ENCODE measurements around the gene FAM53A. TPM values are rescaled to one million over a fixed set of nuclear protein-coding genes. Genes with fewer than 3 reads are reported as not detected.

Gene FAM53A
- total RNA-seq, 3 donors from 2014 or later (not counting 1 experiment from before 2014, with no cell fraction given): 1.9 to 2.9 (median 2.3) TPM

DNA sequence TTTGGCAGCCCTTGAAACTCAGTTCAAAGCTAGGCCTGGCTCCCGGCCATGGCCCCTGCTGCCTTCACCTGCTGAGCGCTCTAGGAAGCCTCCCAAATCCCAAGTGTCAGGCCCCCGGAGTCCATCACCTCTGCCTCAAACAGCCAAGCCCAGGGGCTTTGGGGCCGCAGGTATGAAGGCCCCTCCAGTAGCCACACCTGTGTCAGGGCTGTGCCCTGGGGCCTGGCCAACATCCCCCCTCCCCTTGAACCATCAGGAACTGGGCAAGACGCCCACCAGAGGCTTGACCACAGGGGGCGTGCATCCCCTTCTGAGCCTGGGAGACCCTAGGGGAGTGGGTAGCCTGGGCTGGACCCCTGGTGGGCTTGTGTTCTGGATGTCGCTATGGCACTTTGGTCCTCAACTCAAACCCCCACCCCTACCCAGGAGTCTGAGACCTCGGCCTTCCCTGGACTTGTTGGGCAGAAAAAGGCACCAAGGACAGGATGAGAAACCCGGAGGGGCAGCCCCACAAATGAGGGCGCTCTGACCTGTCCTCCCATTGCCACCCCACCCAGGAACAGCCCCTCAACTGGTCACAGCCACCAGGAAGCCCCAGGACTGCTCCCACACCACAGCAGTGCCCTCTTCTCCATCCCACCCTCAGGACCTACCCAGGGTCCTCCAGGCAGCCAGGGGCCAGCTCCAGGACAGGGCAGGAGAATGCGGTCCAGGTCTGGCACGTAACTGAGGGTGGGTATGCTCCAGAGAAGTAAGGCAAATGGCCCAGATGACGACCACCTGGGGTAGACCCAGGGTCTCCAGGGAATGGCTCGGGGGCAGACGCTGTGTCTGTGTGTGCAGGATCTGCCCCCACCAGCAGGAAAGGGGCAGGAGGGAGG lies 32.2 kb upstream of the FAM53A start:
- Histone ChIP-seq H3K27me3 (ENCODE audit: control insufficient read depth, insufficient read depth, low read length) (no peaks in the 10 kb centered on the region), H3K27ac (ENCODE audit: low read length) (no peak overlapping the region), H3K4me1 (ENCODE audit: control insufficient read depth, insufficient read depth, low read length) (peaks cover 50% of the 10 kb centered on the region), H3K4me3 (ENCODE audit: low read length) (no peak overlapping the region), H3K36me3 (ENCODE audit: control insufficient read depth, insufficient read depth, low read length) (peaks cover 16% of the 10 kb centered on the region), H3K9me3 (ENCODE audit: control insufficient read depth, insufficient read depth, low read length) (no peaks in the 10 kb centered on the region)
- no peak for DNase-seq
- Mint-ChIP-seq H3K4me3 (no peak overlapping the region), H3K4me1 (peaks cover 0 to 43% of the 10 kb centered on the region in 2 donors), H3K36me3 (no peaks in the 10 kb centered on the region), H3K27me3 (ENCODE audit: low read depth in 2 of 2) (no peaks in the 10 kb centered on the region), H3K27ac (peak overlapping the region; percentile 95 to 96), H3K9me3 (no peaks in the 10 kb centered on the region)
- TF ChIP-seq, protein P1, sequence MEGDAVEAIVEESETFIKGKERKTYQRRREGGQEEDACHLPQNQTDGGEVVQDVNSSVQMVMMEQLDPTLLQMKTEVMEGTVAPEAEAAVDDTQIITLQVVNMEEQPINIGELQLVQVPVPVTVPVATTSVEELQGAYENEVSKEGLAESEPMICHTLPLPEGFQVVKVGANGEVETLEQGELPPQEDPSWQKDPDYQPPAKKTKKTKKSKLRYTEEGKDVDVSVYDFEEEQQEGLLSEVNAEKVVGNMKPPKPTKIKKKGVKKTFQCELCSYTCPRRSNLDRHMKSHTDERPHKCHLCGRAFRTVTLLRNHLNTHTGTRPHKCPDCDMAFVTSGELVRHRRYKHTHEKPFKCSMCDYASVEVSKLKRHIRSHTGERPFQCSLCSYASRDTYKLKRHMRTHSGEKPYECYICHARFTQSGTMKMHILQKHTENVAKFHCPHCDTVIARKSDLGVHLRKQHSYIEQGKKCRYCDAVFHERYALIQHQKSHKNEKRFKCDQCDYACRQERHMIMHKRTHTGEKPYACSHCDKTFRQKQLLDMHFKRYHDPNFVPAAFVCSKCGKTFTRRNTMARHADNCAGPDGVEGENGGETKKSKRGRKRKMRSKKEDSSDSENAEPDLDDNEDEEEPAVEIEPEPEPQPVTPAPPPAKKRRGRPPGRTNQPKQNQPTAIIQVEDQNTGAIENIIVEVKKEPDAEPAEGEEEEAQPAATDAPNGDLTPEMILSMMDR (IDR thresholded peaks at IDR 0.05): no peak
- intact Hi-C loops (cut with micrococcal nuclease): no loop called here
- no peak for ATAC-seq
- 84% methylated on average over 14 of the region's 15 CpGs for WGBS (ENCODE audit: insufficient coverage)

DNA sequence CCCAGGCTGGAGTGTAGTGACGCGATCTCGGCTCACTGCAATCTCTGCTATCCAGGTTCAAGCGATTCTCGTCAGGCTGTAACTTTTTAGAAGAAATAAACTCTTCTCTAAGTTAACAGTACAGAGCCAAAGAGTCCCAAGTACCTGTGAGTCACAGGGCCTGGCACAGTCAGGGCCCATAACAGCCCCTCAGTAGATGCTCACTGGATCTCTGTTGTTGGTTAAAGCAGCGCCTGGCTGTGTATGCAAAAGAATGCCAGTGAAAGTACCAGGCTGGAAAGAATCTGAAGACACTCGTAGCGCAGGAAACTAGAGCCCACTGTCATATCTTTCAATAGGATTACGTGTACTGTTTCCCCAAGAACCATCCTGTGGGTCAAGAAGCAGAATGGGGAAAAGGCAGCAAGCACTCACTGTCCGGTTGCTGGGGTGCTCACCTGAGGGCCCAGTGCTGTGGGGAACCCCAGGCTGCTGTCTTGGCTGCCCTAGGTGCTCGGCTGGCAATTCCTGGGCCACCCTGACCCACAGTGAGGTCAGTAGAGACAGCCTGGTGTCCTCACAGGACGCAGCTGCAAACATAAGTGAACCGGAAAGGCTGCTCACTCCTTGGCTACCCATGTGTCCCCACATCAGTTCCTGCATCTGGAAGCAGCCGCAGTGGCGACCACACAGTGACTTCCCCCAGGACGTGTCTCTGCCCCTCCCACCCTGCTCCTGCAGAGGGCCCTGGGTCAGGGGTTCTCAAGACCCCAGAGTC lies 31.1 kb upstream of the FAM53A start:
- Mint-ChIP-seq H3K27me3 (ENCODE audit: low read depth in 2 of 2) (no peaks in the 10 kb centered on the region), H3K9me3 (no peaks in the 10 kb centered on the region), H3K4me1 (peaks cover 5 to 49% of the 10 kb centered on the region in 2 donors), H3K27ac (peak overlapping the region; percentile 95 to 96), H3K4me3 (no peak overlapping the region), H3K36me3 (no peaks in the 10 kb centered on the region)
- no peaks in the 10 kb centered on the region for H3K27me3 ChIP-seq (ENCODE audit: control insufficient read depth, insufficient read depth, low read length)
- WGBS (ENCODE audit: insufficient coverage): 47% methylated on average over 16 of the region's 16 CpGs
- ATAC-seq (no peak), DNase-seq (no peak)
- peak overlapping the region; percentile 52 for H3K27ac ChIP-seq (ENCODE audit: low read length)
- TF ChIP-seq, protein P1 (IDR thresholded peaks at IDR 0.05): no peak
- H3K36me3 ChIP-seq (ENCODE audit: control insufficient read depth, insufficient read depth, low read length): peaks cover 16% of the 10 kb centered on the region
- no peak overlapping the region for H3K4me3 ChIP-seq (ENCODE audit: low read length)
- peaks cover 57% of the 10 kb centered on the region for H3K4me1 ChIP-seq (ENCODE audit: control insufficient read depth, insufficient read depth, low read length)
- intact Hi-C loops (cut with micrococcal nuclease): no loop called here
- no peaks in the 10 kb centered on the region for H3K9me3 ChIP-seq (ENCODE audit: control insufficient read depth, insufficient read depth, low read length)

DNA sequence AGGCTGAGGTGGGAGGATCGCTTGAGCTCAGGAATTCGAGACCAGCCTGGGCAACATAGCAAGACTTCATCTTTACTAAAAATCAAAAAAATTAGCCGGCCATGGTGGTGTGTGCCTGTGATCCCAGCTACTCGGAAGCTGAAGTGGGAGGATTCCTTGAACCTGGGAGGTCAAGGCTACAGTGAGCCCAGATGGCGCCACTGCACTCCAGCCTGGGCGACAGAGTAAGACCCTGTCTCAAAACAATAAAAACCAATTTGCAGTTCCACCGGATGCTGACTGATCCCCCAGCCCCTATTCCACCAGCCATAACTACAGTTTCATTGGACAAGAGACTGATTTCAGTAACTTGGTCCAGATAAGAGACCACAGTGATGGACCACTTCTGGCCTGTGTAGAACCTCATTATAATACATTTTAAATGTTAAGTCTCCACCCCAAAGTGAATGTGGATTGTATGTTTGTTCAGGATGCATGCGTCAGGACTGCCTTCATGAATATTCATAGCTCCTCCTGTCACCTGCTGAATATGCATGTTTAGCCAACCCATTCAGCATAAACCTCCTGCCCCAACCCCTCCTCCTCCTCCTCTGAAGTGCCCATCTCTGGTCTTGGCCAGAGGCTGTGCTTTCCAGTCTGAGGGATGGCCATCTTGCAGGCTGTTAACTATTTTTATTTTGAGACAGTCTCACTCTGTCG lies 30.3 kb upstream of the FAM53A start:
- 76% methylated on average over 9 of the region's 9 CpGs for WGBS (ENCODE audit: insufficient coverage)
- Histone ChIP-seq H3K36me3 (ENCODE audit: control insufficient read depth, insufficient read depth, low read length) (peaks cover 16% of the 10 kb centered on the region), H3K27ac (ENCODE audit: low read length) (peak overlapping the region; percentile 52), H3K4me3 (ENCODE audit: low read length) (no peak overlapping the region), H3K9me3 (ENCODE audit: control insufficient read depth, insufficient read depth, low read length) (no peaks in the 10 kb centered on the region), H3K27me3 (ENCODE audit: control insufficient read depth, insufficient read depth, low read length) (no peaks in the 10 kb centered on the region), H3K4me1 (ENCODE audit: control insufficient read depth, insufficient read depth, low read length) (peaks cover 55% of the 10 kb centered on the region)
- no peaks in the 10 kb centered on the region for H3K9me3 Mint-ChIP-seq
- H3K4me1 Mint-ChIP-seq: peaks cover 10 to 50% of the 10 kb centered on the region in 2 donors
- H3K36me3 Mint-ChIP-seq: no peaks in the 10 kb centered on the region
- ATAC-seq (no peak), DNase-seq (no peak)
- intact Hi-C loops (cut with micrococcal nuclease): loop anchor here (5.0 kb wide), 1 partner anchor 132 kb away; no protein-coding TSS in a partner anchor
- TF ChIP-seq, protein P1 (IDR thresholded peaks at IDR 0.05): no peak
- peak overlapping the region; percentile 95 to 96 for H3K27ac Mint-ChIP-seq
- peak overlapping the region; percentile 95 for H3K4me3 Mint-ChIP-seq
- H3K27me3 Mint-ChIP-seq (ENCODE audit: low read depth in 2 of 2): no peaks in the 10 kb centered on the region

All from natural killer cell (primary cell).